ENCODE results near the gene IL1RAP. TPM values are rescaled to one million over a fixed set of nuclear protein-coding genes. Genes with fewer than 3 reads are reported as not detected.

IL1RAP gene
- total RNA-seq, 2 donors from 2014 or later, result 5.3 to 5.4 TPM

DNA sequence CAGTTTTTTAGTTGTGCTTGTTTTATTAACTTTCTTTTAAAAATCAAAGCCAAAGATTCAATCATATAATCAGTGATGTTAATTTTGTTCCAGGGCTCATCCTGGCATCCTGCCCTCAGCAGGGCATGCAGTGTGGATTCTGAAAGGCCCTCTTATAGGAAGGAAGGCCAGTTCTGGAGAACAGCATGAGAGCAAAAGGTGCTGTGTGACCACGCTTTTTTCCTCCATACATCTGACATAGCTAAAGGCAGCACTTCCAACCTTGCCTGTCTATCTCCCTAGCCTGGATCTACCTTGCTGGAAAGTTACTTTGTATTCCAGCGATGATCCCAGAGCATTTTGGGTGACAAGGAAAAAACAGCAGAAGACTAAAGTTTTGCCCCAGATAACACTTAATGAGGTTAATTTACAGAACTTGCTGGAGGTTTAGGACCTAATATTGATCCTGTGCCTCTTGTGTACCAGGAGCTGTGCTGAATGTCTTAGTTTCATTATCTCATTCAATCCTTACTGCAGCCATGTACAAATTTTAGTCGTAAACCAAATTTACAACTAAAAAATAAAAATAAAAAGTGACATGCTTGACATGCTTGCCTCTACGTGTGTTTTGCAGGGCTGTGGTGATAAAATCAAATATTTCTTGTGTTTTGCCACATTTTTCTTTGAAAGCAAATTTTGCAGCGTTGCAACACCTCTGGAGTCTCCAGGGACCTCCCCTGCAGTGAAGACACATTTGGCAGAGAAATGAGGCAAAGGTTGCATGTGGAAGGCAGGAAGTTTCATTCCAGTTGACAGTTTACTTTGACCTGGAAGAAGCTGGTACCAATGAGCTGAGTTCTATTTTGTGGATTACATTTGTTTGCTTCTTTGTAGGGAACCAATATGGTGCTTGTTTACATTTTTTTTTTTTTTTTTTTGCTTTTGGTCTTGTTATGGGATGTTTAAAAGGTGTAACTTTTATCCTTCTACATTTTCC is 13.2 kb downstream of the IL1RAP start:
- WGBS, 2 donors, result 81% methylated on average over 5 of the region's 5 CpGs
- DNase-seq (no peak), ATAC-seq (no peak)
- Histone ChIP-seq H3K27me3 (no peaks in the 10 kb centered on the region), H3K4me3 (no peak overlapping the region), H3K4me1 (no peaks in the 10 kb centered on the region), H3K27ac (no peak overlapping the region), H3K36me3 (replicated peaks in 1 of 2; ENCODE audit: insufficient read depth in 1 of 2, low read depth in 2 of 2) (no peaks in the 10 kb centered on the region), H3K9me3 (no peaks in the 10 kb centered on the region)
- TF ChIP-seq, protein P1, sequence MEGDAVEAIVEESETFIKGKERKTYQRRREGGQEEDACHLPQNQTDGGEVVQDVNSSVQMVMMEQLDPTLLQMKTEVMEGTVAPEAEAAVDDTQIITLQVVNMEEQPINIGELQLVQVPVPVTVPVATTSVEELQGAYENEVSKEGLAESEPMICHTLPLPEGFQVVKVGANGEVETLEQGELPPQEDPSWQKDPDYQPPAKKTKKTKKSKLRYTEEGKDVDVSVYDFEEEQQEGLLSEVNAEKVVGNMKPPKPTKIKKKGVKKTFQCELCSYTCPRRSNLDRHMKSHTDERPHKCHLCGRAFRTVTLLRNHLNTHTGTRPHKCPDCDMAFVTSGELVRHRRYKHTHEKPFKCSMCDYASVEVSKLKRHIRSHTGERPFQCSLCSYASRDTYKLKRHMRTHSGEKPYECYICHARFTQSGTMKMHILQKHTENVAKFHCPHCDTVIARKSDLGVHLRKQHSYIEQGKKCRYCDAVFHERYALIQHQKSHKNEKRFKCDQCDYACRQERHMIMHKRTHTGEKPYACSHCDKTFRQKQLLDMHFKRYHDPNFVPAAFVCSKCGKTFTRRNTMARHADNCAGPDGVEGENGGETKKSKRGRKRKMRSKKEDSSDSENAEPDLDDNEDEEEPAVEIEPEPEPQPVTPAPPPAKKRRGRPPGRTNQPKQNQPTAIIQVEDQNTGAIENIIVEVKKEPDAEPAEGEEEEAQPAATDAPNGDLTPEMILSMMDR (IDR thresholded peaks at IDR 0.05), result no peak
- TF ChIP-seq POLR2A (IDR thresholded peaks at IDR 0.05), result no peak
- intact Hi-C loops (cut with DNase I), result no loop called here

DNA sequence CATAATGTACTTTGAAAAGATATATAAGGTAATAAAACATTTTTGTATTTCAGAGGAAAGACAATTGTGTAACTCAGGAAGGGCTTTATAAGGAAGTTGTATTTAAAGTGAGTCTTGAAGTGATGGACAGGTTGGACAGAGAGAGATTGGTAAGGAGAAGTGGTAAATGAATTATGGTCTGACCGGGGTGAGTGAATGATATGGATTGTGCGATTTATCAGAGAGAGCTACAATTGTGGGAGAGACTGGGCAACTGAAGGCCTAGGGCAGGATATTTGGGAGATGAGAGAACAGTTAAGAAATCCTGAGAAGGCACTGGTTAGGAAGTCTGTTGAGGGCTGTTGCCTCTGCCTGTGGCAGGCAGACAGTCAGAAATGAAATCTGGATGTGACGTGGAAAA is 14.8 kb downstream of the IL1RAP start:
- WGBS, 2 donors, result 75 to 89% methylated on average over 3 of the region's 3 CpGs
- intact Hi-C loops (cut with DNase I), result no loop called here
- no peaks in the 10 kb centered on the region for H3K9me3 ChIP-seq

DNA sequence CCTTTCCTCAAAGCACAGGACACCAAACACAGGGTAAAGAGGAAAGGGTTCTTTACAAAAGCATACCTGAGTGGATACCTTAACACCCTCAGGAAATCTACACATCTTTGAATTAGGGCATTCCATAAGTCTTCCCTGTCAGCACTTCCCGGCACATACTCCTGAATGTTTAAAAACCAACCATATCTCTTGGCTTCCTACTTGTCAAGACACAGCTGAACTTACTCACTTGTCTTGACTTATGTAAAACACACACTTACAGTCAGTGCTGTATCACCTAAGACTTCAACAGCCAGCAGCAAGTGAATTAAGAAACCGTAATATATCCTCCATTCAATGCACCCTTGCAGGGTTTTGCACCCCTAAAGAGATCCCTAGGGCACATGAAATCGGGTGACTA is 17.5 kb downstream of the IL1RAP start:
- intact Hi-C loops (cut with DNase I), result no loop called here
- no peaks in the 10 kb centered on the region for H3K4me1 ChIP-seq
- no peaks in the 10 kb centered on the region for H3K9me3 ChIP-seq
- H3K36me3 ChIP-seq (replicated peaks in 1 of 2; ENCODE audit: insufficient read depth in 1 of 2, low read depth in 2 of 2), result no peaks in the 10 kb centered on the region
- no peaks in the 10 kb centered on the region for H3K27me3 ChIP-seq
- H3K27ac ChIP-seq, result no peak overlapping the region
- no peak for ATAC-seq
- 85 to 87% methylated on average over 3 of the region's 3 CpGs for WGBS, 2 donors
- TF ChIP-seq POLR2A (IDR thresholded peaks at IDR 0.05), result no peak
- TF ChIP-seq, protein P1 (IDR thresholded peaks at IDR 0.05), result no peak
- no peak overlapping the region for H3K4me3 ChIP-seq
- DNase-seq, result no peak

More for the DNA sequence above, 14.8 kb downstream of the IL1RAP start:
- Histone ChIP-seq H3K4me3 (no peak overlapping the region), H3K27me3 (no peaks in the 10 kb centered on the region), H3K36me3 (replicated peaks in 1 of 2; ENCODE audit: insufficient read depth in 1 of 2, low read depth in 2 of 2) (no peaks in the 10 kb centered on the region), H3K4me1 (no peaks in the 10 kb centered on the region), H3K27ac (no peak overlapping the region)
- TF ChIP-seq, protein P1 (IDR thresholded peaks at IDR 0.05), result no peak
- no peak for TF ChIP-seq POLR2A (IDR thresholded peaks at IDR 0.05)
- no peak for ATAC-seq
- no peak for DNase-seq

DNA sequence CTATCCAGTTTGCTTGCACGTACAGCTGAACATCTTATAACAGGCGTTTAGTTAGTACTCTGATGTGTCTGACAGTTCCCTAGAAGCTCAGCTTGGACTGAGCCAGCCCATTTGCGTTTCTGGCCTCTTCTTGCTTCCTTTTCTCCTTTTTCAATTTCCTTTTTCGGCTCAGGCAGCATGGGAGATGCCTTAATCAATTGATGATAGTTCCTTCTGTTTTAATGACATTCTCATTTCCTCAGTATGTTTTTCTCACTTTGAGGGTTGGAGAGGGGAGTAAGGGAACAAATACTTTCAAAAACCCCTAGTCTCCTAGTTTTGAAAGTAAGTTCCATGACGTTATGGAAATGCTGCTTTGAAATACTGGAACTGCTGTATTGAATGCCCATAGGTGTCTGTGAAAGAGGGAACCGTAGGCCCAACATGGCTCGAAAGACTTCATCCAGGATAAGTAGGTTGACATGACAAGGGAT is 18.9 kb downstream of the IL1RAP start:
- Histone ChIP-seq H3K27ac (peak overlapping the region in 1 of 4 donors; percentile 35), H3K9me3 (no peaks in the 10 kb centered on the region), H3K4me1 (no peaks in the 10 kb centered on the region), H3K4me3 (no peak overlapping the region), H3K36me3 (replicated peaks in 1 of 2; ENCODE audit: insufficient read depth in 1 of 2, low read depth in 2 of 2) (no peaks in the 10 kb centered on the region), H3K27me3 (no peaks in the 10 kb centered on the region)
- TF ChIP-seq, protein P1 (IDR thresholded peaks at IDR 0.05), result no peak
- TF ChIP-seq POLR2A (IDR thresholded peaks at IDR 0.05), result no peak
- no peak for DNase-seq
- intact Hi-C loops (cut with DNase I), result no loop called here
- no peak for ATAC-seq
- WGBS, 2 donors, result 81 to 86% methylated on average over 7 of the region's 7 CpGs

Data from body of pancreas (tissue), 4 donors.